SK-N-SH (cell line): Measurements from ENCODE around the gene KCNK4.

ENCODE experiments used
- CTCF ChIP-seq: fragments of 200-600 bp; sonication (generic); IDR thresholded peaks from 2 replicates; pipeline ENCODE4 v1.6.1; 2017; ENCODE audit warnings: antibody characterized with exemption, mild to moderate bottlenecking, moderate library complexity
- ELF1 ChIP-seq: IDR thresholded peaks from 2 replicates; pipeline ENCODE4 v1.4.0; 2012
- FOXJ3 ChIP-seq: sonication (generic); formaldehyde crosslinking; IDR thresholded peaks from 2 replicates; pipeline ENCODE4 v1.5.1; 2020; ENCODE audit warnings: mild to moderate bottlenecking, missing genetic modification reagents
- FOXM1 ChIP-seq: IDR thresholded peaks from 2 replicates; pipeline ENCODE4 v1.4.0; 2012; ENCODE audit warnings: low read depth, mild to moderate bottlenecking
- MAX ChIP-seq: IDR thresholded peaks from 2 replicates; pipeline ENCODE4 v1.4.0; 2012; ENCODE audit warnings: low read depth
- PBX3 ChIP-seq: IDR thresholded peaks from 2 replicates; pipeline ENCODE4; 2012
- POLR2AphosphoS5 ChIP-seq: IDR thresholded peaks from 2 replicates; pipeline ENCODE4 v1.6.1; 2012; ENCODE audit warnings: low read depth, low read length
- RAD21 ChIP-seq: IDR thresholded peaks from 2 replicates; pipeline ENCODE4 v1.6.1; 2012; ENCODE audit warnings: mild to moderate bottlenecking, low read length
- RCOR1 ChIP-seq: fragments of 150-350 bp; IDR thresholded peaks from 2 replicates; pipeline ENCODE4 v1.6.1; 2017; ENCODE audit warnings: antibody characterized with exemption, low read length
- REST ChIP-seq: IDR thresholded peaks from 2 replicates; pipeline ENCODE4 v1.6.1; 2012; ENCODE audit warnings: mild to moderate bottlenecking, low read depth, low read length, moderate library complexity
- SIN3A ChIP-seq: IDR thresholded peaks from 2 replicates; pipeline ENCODE4 v1.6.1; 2012; ENCODE audit warnings: low read depth, mild to moderate bottlenecking, low read length, moderate library complexity, borderline replicate concordance
- USF1 ChIP-seq: IDR thresholded peaks from 2 replicates; pipeline ENCODE4 v1.4.0; 2012; ENCODE audit warnings: low read depth, borderline replicate concordance
- YY1 ChIP-seq: IDR thresholded peaks from 2 replicates; pipeline ENCODE4 v1.4.0; 2012; ENCODE audit warnings: low read depth, mild to moderate bottlenecking

- TF ChIP-seq CTCF (no peak), USF1 (peak; percentile 41; the same call in 1 of the 2 replicates), SIN3A (0 out of 2 replicates have a peak, but pooled peaks have one; percentile 45), ELF1 (no peak), YY1 (no peak), PBX3 (peak; percentile 95), FOXM1 (no peak), RCOR1 (no peak), RAD21 (no peak), POLR2AphosphoS5 (peak; percentile 26; the same call in 1 of the 2 replicates), FOXJ3 (no peak), REST (no peak), MAX (peak; percentile 51)
Measured at GRCh38 chr11:64334764-64335735, 43.9 kb downstream of the KCNK4 start.
